Neural progenitor cell (in vitro differentiated cells): ENCODE data around the gene SMIM41.

ENCODE experiments used
- EZH2 ChIP-seq: fragments of 200-600 bp; sonication (generic); IDR thresholded peaks from 2 replicates; pipeline ENCODE4 v1.6.1; 2017; ENCODE audit warnings: antibody characterized with exemption, mild to moderate bottlenecking, moderate library complexity
- TF ChIP-seq, protein P1 (sequence below): fragments of 200-600 bp; sonication (generic); IDR thresholded peaks from 2 replicates; pipeline ENCODE4 v1.5.1; 2017; ENCODE audit warnings: antibody characterized with exemption, mild to moderate bottlenecking

DNA sequence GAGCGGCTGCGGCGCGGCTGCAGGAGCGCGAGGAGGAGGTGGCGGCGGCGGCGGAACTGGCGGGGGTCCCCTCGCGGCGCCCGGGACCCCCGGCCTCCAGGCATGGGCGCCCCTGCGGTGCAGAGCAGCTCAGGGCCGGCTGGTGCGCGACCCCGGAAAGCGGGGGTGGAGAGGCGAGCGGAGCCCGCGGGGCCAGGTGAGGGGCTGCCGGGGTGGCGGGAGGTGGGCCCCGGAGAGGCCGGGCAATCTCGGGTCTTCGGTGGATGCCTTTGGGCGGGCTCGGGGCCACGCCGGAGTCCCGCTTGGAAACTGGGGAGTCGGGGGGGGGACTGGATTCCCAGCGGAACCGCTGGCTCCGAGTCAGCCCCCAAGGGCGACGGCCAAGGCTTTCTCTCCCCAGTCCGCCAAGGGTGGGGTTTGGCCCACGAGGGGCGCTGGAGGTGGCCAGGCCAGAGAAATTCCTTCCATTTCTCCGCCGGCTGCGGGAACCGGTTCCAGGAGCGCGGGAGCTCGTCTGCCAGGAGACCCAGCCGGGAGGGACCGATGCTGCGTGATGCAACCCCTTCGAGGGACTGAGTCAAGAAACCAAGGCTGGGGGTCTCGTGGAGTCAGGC is 42.1 kb upstream of the SMIM41 start:
- no peak for TF ChIP-seq EZH2
- TF ChIP-seq, protein P1, sequence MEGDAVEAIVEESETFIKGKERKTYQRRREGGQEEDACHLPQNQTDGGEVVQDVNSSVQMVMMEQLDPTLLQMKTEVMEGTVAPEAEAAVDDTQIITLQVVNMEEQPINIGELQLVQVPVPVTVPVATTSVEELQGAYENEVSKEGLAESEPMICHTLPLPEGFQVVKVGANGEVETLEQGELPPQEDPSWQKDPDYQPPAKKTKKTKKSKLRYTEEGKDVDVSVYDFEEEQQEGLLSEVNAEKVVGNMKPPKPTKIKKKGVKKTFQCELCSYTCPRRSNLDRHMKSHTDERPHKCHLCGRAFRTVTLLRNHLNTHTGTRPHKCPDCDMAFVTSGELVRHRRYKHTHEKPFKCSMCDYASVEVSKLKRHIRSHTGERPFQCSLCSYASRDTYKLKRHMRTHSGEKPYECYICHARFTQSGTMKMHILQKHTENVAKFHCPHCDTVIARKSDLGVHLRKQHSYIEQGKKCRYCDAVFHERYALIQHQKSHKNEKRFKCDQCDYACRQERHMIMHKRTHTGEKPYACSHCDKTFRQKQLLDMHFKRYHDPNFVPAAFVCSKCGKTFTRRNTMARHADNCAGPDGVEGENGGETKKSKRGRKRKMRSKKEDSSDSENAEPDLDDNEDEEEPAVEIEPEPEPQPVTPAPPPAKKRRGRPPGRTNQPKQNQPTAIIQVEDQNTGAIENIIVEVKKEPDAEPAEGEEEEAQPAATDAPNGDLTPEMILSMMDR: peak; percentile 36
